ENCODE measurements around the gene MARF1.

GRCh38 chr16:15601212-15601879, 41.6 kb downstream of the MARF1 start:
- TF ChIP-seq POLR2A (IDR thresholded peaks at IDR 0.05), result no peak
- no peak for TF ChIP-seq CTCF (IDR thresholded peaks at IDR 0.05)
